Activated gamma-delta T cell treated with anti-CD3 and anti-CD28 coated beads, Interleukin-2, amount 50 U/mL, for 16 hours (primary cell): ENCODE measurements around the gene GPC3.

ENCODE experiments used
- DNase-seq: peaks from one replicate; pipeline ENCODE4 v3.0.0-alpha.2; 2020; ENCODE audit warnings: low read depth

The GPC3 gene

GRCh38 chrX:133884430-133885394, 100.7 kb downstream of the GPC3 start:
- no peak for DNase-seq

GRCh38 chrX:133881893-133882292, 103.5 kb downstream of the GPC3 start:
- DNase-seq = no peak

GRCh38 chrX:133881007-133881406, 104.4 kb downstream of the GPC3 start:
- DNase-seq = no peak

- DNase-seq = no peak
Observed at GRCh38 chrX:133880032-133880443, 105.4 kb downstream of the GPC3 start.

GRCh38 chrX:133878710-133879109, 106.7 kb downstream of the GPC3 start:
- DNase-seq = no peak

GRCh38 chrX:133876646-133877045, 108.7 kb downstream of the GPC3 start:
- no peak for DNase-seq

- no peak for DNase-seq
Observed at GRCh38 chrX:133869270-133869669, 116.1 kb downstream of the GPC3 start.

GRCh38 chrX:133868682-133869081, 116.7 kb downstream of the GPC3 start:
- DNase-seq = no peak

GRCh38 chrX:133868250-133868649, 117.1 kb downstream of the GPC3 start:
- no peak for DNase-seq

GRCh38 chrX:133865761-133866471, 119.5 kb downstream of the GPC3 start:
- DNase-seq = no peak

- no peak for DNase-seq
Observed at GRCh38 chrX:133864236-133864635, 121.2 kb downstream of the GPC3 start.

GRCh38 chrX:133859860-133860259, 125.5 kb downstream of the GPC3 start:
- no peak for DNase-seq

- no peak for DNase-seq
Observed at GRCh38 chrX:133859336-133859735, 126.1 kb downstream of the GPC3 start.

- DNase-seq = no peak
Observed at GRCh38 chrX:133857640-133858269, 127.6 kb downstream of the GPC3 start.

GRCh38 chrX:133856819-133857218, 128.6 kb downstream of the GPC3 start:
- no peak for DNase-seq

GRCh38 chrX:133854290-133854689, 131.1 kb downstream of the GPC3 start:
- DNase-seq = no peak

GRCh38 chrX:133852837-133853356, 132.5 kb downstream of the GPC3 start:
- DNase-seq = no peak

- no peak for DNase-seq
Observed at GRCh38 chrX:133852401-133852800, 133.0 kb downstream of the GPC3 start.

- no peak for DNase-seq
Observed at GRCh38 chrX:133850399-133850798, 135.0 kb downstream of the GPC3 start.

GRCh38 chrX:133849676-133850075, 135.7 kb downstream of the GPC3 start:
- no peak for DNase-seq

- DNase-seq = no peak
Observed at GRCh38 chrX:133847340-133847994, 137.9 kb downstream of the GPC3 start.

GRCh38 chrX:133846311-133846710, 139.1 kb downstream of the GPC3 start:
- no peak for DNase-seq
